ENCODE results near the gene ADAM10. TPM values are rescaled to one million over a fixed set of nuclear protein-coding genes. Genes with fewer than 3 reads are reported as not detected.

The ADAM10 gene
- total and polyA plus RNA-seq, 2 of the 4 experiments (the other 2 are of a cell fraction) = 110 to 185 TPM

- no peak overlapping the region for H2AK9ac ChIP-seq (replicated peaks; ENCODE audit: low read depth, low read length, poor library complexity)
- no peak overlapping the region for H3K23ac ChIP-seq (ENCODE audit: low read depth, low read length)
- no peak overlapping the region for H3K4me3 ChIP-seq (ENCODE audit: insufficient read depth, low read depth, low read length)
- H4K8ac ChIP-seq (ENCODE audit: low read depth in 2 of 2, low read length in 2 of 2) = no peak overlapping the region
- no CpG with 5 or more reads among the region's 4 CpGs for WGBS, 2 experiments (ENCODE audit: extremely low coverage in 2 of 2, insufficient read length in 1 of 2)
- no peak overlapping the region for H4K91ac ChIP-seq (ENCODE audit: insufficient read depth, low read depth, low read length)
- H2AK5ac ChIP-seq (ENCODE audit: low read depth, low read length) = no peak overlapping the region
- H4K5ac ChIP-seq (ENCODE audit: low read depth, low read length) = no peak overlapping the region
- peaks cover 6% of the 10 kb centered on the region; the same call in 1 of the 2 replicates for H3K36me3 ChIP-seq (ENCODE audit: control insufficient read depth, insufficient read depth, low read length)
- H3K79me1 ChIP-seq (ENCODE audit: low read depth in 1 of 2, low read length in 2 of 2) = peaks cover 42 to 70% of the 10 kb centered on the region in 2 experiments
- no peak overlapping the region for H2BK120ac ChIP-seq (ENCODE audit: low read depth, low read length)
- H2AFZ ChIP-seq (replicated peaks; ENCODE audit: low read length, poor library complexity) = no peak overlapping the region
- no peak for ATAC-seq (ENCODE audit: low read depth)
- no peak overlapping the region for H2BK15ac ChIP-seq (ENCODE audit: low read depth, low read length)
- BruUV-seq (replicated peaks) = no TSS peak
- intact Hi-C loops (cut with micrococcal nuclease) (no loop called here), dilution Hi-C loops (cut with HindIII; ENCODE audit: low sequenced_read_pairs, unreplicated experiment) (no loop called here), in situ Hi-C loops (cut with MboI; ENCODE audit: low sequenced_read_pairs) (no loop called here)
- no peak for TF ChIP-seq RAD21 (IDR thresholded peaks at IDR 0.05; ENCODE audit: low read length)
- no peak for TF ChIP-seq RCOR1 (IDR thresholded peaks at IDR 0.05; ENCODE audit: insufficient replicate concordance, low read length)
- TF ChIP-seq FOS (IDR thresholded peaks at IDR 0.05; ENCODE audit: low read depth, low read length) = no peak
- no peak for TF ChIP-seq SMC3 (IDR thresholded peaks at IDR 0.05; ENCODE audit: low read depth, low read length)
- no peak for TF ChIP-seq BHLHE40 (IDR thresholded peaks at IDR 0.05; ENCODE audit: low read depth, low read length)
- TF ChIP-seq POLR2A (IDR thresholded peaks at IDR 0.05; ENCODE audit: low read depth, low read length) = no peak
- TF ChIP-seq MAZ (IDR thresholded peaks at IDR 0.05; ENCODE audit: borderline replicate concordance, low read depth, low read length) = no peak
- TF ChIP-seq MXI1 (IDR thresholded peaks at IDR 0.05; ENCODE audit: borderline replicate concordance, low read depth, low read length) = no peak
- no peak for TF ChIP-seq NFE2L2 (IDR thresholded peaks at IDR 0.05; ENCODE audit: low read depth, low read length)
- no peak for TF ChIP-seq ELK1 (IDR thresholded peaks at IDR 0.05; ENCODE audit: borderline replicate concordance, low read depth, low read length)
- no peak for TF ChIP-seq RFX5 (IDR thresholded peaks at IDR 0.05; ENCODE audit: low read depth, low read length)
- TF ChIP-seq MAFK (IDR thresholded peaks at IDR 0.05; ENCODE audit: low read depth, low read length) = no peak
- TF ChIP-seq USF2 (IDR thresholded peaks at IDR 0.05; ENCODE audit: low read depth, low read length) = no peak
- TF ChIP-seq CHD1 (IDR thresholded peaks at IDR 0.05; ENCODE audit: low read depth, low read length) = no peak
- TF ChIP-seq CEBPB (IDR thresholded peaks at IDR 0.05; ENCODE audit: low read depth, low read length) = no peak
- peaks cover 3% of the 10 kb centered on the region for H3K9me3 ChIP-seq (ENCODE audit: control insufficient read depth, insufficient read depth, low read length)
- DNase-seq = no peak
- peaks cover 65% of the 10 kb centered on the region for H4K20me1 ChIP-seq (ENCODE audit: insufficient read depth, low read length)
- no peak overlapping the region for H3K27ac ChIP-seq (ENCODE audit: insufficient read depth, low read length)
- no peak overlapping the region for H3K56ac ChIP-seq (ENCODE audit: extremely low read depth, insufficient read depth, low read length)
- no peak overlapping the region for H3K4ac ChIP-seq (ENCODE audit: low read depth, low read length)
- H2BK5ac ChIP-seq (ENCODE audit: low read depth, low read length, poor library complexity, severe bottlenecking) = no peak overlapping the region
- H3K9me1 ChIP-seq (ENCODE audit: insufficient read depth, low read length) = peaks cover 13% of the 10 kb centered on the region; the same call in 1 of the 2 replicates
- H2BK20ac ChIP-seq (ENCODE audit: low read depth, low read length) = no peak overlapping the region
- H3K18ac ChIP-seq (ENCODE audit: low read depth, low read length) = no peak overlapping the region
- ChIA-PET POLR2A (ENCODE audit: unreplicated experiment) (no interaction called here), CTCF (no interaction called here)
- peaks cover 3% of the 10 kb centered on the region for H3K4me1 ChIP-seq (ENCODE audit: control insufficient read depth, insufficient read depth, low read length)
- H3K4me2 ChIP-seq (ENCODE audit: low read depth, low read length) = no peak overlapping the region
- no peak overlapping the region for H3K14ac ChIP-seq (replicated peaks; ENCODE audit: low read depth, low read length)
- H3K27me3 ChIP-seq (ENCODE audit: control insufficient read depth, insufficient read depth, low read length) = no peaks in the 10 kb centered on the region
- H3K9ac ChIP-seq (ENCODE audit: low read depth, low read length) = no peak overlapping the region
Measured at GRCh38 chr15:58701376-58701775, 48.1 kb downstream of the ADAM10 start.
